Astrocyte of the cerebellum (primary cell): Measurements from ENCODE around the gene CAT.

Source experiments
- DNase-seq: peaks from one replicate; pipeline ENCODE4 v3.0.0-alpha.2; 2011; ENCODE audit warnings: low read depth
- H3K4me3 ChIP-seq: 2 replicates; pipeline ENCODE4 v1.5.1; 2011; ENCODE audit warnings: mild to moderate bottlenecking, low read depth, low read length, moderate library complexity
- CTCF ChIP-seq: IDR thresholded peaks from 2 replicates; pipeline ENCODE4 v1.5.1; 2012; ENCODE audit warnings: low read length, low read depth, moderate library complexity, mild to moderate bottlenecking; ENCODE audit errors: missing control alignments
- in situ Hi-C: cut with HindIII; loops from 2 replicates; pipeline ENCODE4 v1.10.0; 2017; ENCODE audit warnings: low sequenced_read_pairs

Gene CAT

GRCh38 chr11:34411791-34412190 lies 26.9 kb upstream of the CAT start:
- in situ Hi-C loops, result no loop called here
- DNase-seq, result no peak
- no peak for TF ChIP-seq CTCF
- H3K4me3 ChIP-seq, result no peak overlapping the region

GRCh38 chr11:34413263-34413662 lies 25.5 kb upstream of the CAT start:
- TF ChIP-seq CTCF, result no peak
- DNase-seq, result no peak
- in situ Hi-C loops, result no loop called here
- H3K4me3 ChIP-seq, result no peak overlapping the region

- no peak for DNase-seq
- no peak overlapping the region for H3K4me3 ChIP-seq
- no peak for TF ChIP-seq CTCF
- in situ Hi-C loops, result no loop called here
Observed at GRCh38 chr11:34415538-34415937, 23.2 kb upstream of the CAT start.

GRCh38 chr11:34416088-34416487 lies 22.6 kb upstream of the CAT start:
- in situ Hi-C loops, result no loop called here
- TF ChIP-seq CTCF, result no peak

GRCh38 chr11:34416766-34417165 lies 22.0 kb upstream of the CAT start:
- TF ChIP-seq CTCF, result no peak
- DNase-seq, result no peak
- H3K4me3 ChIP-seq, result no peak overlapping the region
- in situ Hi-C loops, result no loop called here

More at GRCh38 chr11:34416088-34416487, 22.6 kb upstream of the CAT start:
- H3K4me3 ChIP-seq, result no peak overlapping the region
- no peak for DNase-seq

GRCh38 chr11:34417202-34417601 lies 21.5 kb upstream of the CAT start:
- in situ Hi-C loops, result no loop called here
- TF ChIP-seq CTCF, result no peak
- no peak overlapping the region for H3K4me3 ChIP-seq
- no peak for DNase-seq

GRCh38 chr11:34419158-34419557 lies 19.6 kb upstream of the CAT start:
- in situ Hi-C loops, result no loop called here
- no peak for TF ChIP-seq CTCF
- no peak overlapping the region for H3K4me3 ChIP-seq
- DNase-seq, result no peak
